ENCODE data around the gene GFOD1. TPM values are rescaled to one million over a fixed set of nuclear protein-coding genes. Genes with fewer than 3 reads are reported as not detected.

Gene GFOD1
- total RNA-seq, 1 experiment from 2014 or later = 0.62 TPM

DNA sequence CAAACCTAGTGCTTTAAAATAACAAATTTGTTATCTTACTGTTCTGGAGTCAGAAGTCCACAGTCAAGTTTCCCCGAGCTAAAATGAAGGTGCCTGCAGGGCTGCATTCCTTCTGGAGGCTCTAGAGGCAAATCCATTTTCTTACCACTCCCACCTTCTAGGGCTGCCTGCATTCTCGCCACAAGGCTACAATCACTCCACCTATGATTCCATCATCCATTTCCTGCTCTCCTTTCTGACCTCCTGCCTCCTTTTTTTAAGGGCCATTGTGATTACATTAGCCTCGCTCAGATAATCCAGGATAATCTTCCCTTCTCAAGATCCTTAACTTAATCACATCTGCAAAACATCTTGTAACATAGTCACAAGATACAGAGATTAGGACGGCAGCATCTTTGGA lies 44.6 kb upstream of the GFOD1 start:
- DNase-seq (ENCODE audit: low read depth, low spot score) (no peak), ATAC-seq (no peak)
- no peak overlapping the region for H3K4me3 ChIP-seq (ENCODE audit: low read depth in 2 of 2, low read length in 2 of 2)
- TF ChIP-seq REST (IDR thresholded peaks at IDR 0.05; ENCODE audit: insufficient read depth in 1 of 2, low read depth in 2 of 2, low read length in 1 of 2) (no peak), TCF7L2 (IDR thresholded peaks at IDR 0.05; ENCODE audit: low read depth, low read length) (no peak), SIN3A (IDR thresholded peaks at IDR 0.05; ENCODE audit: borderline replicate concordance, insufficient read depth, low read depth, low read length) (no peak), POLR2AphosphoS5 (IDR thresholded peaks at IDR 0.05; ENCODE audit: low read depth, low read length) (no peak)
- TF ChIP-seq, protein P1, sequence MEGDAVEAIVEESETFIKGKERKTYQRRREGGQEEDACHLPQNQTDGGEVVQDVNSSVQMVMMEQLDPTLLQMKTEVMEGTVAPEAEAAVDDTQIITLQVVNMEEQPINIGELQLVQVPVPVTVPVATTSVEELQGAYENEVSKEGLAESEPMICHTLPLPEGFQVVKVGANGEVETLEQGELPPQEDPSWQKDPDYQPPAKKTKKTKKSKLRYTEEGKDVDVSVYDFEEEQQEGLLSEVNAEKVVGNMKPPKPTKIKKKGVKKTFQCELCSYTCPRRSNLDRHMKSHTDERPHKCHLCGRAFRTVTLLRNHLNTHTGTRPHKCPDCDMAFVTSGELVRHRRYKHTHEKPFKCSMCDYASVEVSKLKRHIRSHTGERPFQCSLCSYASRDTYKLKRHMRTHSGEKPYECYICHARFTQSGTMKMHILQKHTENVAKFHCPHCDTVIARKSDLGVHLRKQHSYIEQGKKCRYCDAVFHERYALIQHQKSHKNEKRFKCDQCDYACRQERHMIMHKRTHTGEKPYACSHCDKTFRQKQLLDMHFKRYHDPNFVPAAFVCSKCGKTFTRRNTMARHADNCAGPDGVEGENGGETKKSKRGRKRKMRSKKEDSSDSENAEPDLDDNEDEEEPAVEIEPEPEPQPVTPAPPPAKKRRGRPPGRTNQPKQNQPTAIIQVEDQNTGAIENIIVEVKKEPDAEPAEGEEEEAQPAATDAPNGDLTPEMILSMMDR (IDR thresholded peaks at IDR 0.05) = no peak
- in situ Hi-C loops (cut with HindIII; ENCODE audit: low pct_unique_long_range_greater_than_20kb, low sequenced_read_pairs) = no loop called here
- no peaks in the 10 kb centered on the region for H3K36me3 ChIP-seq (ENCODE audit: control insufficient read depth, insufficient read depth, low read length)
- H3K27me3 ChIP-seq (ENCODE audit: control insufficient read depth, insufficient read depth, low read length) = no peaks in the 10 kb centered on the region; the same call in 1 of the 2 replicates
- POLR2A ChIA-PET = no interaction called here
- CTCF ChIA-PET = no interaction called here
- no TSS peak for BruUV-seq (replicated peaks)
- intact Hi-C loops (cut with micrococcal nuclease; ENCODE audit: unreplicated experiment) = no loop called here
- no peaks in the 10 kb centered on the region for H3K9me3 ChIP-seq (ENCODE audit: control insufficient read depth, insufficient read depth, low read depth, low read length)
- no peak overlapping the region for H3K27ac ChIP-seq (ENCODE audit: low read length)
- no peaks in the 10 kb centered on the region for H3K4me1 ChIP-seq (ENCODE audit: control insufficient read depth, insufficient read depth, low read length)

DNA sequence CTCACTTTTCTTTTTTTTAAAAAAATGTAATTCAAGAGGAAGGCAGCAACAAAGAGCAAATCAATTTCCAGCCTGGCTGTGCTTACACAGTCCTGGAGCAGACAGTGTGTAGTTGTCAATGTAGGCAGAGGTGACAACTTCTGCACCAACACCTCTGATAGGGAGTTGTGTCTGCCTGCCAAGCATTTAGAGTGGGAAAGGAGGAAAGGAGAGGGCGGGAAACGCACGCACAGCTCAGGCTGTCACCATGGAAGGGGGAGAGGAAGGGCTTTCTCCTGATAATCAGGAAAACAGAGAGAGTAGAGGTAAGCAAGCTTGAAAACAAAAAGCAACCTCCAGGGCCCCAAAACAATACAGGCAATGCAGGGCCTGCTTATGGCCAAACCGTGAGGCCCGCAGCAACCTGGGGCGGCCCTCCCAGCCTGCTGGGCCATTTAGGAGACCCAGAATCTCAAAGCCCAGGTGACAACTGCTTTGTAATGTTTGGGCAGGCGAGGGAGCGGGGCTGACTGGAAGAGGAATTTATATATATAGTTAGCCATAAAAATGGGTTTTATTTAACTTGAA lies 41.5 kb upstream of the GFOD1 start:
- intact Hi-C loops (cut with micrococcal nuclease; ENCODE audit: unreplicated experiment) (no loop called here), in situ Hi-C loops (cut with HindIII; ENCODE audit: low pct_unique_long_range_greater_than_20kb, low sequenced_read_pairs) (no loop called here)
- H3K9me3 ChIP-seq (ENCODE audit: control insufficient read depth, insufficient read depth, low read depth, low read length) = no peaks in the 10 kb centered on the region
- CTCF ChIA-PET = no interaction called here
- H3K27ac ChIP-seq (ENCODE audit: low read length) = no peak overlapping the region
- no peaks in the 10 kb centered on the region for H3K27me3 ChIP-seq (ENCODE audit: control insufficient read depth, insufficient read depth, low read length)
- no peak for DNase-seq (ENCODE audit: low read depth, low spot score)
- BruUV-seq (replicated peaks) = no TSS peak
- no peaks in the 10 kb centered on the region for H3K4me1 ChIP-seq (ENCODE audit: control insufficient read depth, insufficient read depth, low read length)
- no peaks in the 10 kb centered on the region for H3K36me3 ChIP-seq (ENCODE audit: control insufficient read depth, insufficient read depth, low read length)
- TF ChIP-seq TCF7L2 (IDR thresholded peaks at IDR 0.05; ENCODE audit: low read depth, low read length) (no peak), POLR2AphosphoS5 (IDR thresholded peaks at IDR 0.05; ENCODE audit: low read depth, low read length) (no peak), REST (IDR thresholded peaks at IDR 0.05; ENCODE audit: insufficient read depth in 1 of 2, low read depth in 2 of 2, low read length in 1 of 2) (no peak), SIN3A (IDR thresholded peaks at IDR 0.05; ENCODE audit: borderline replicate concordance, insufficient read depth, low read depth, low read length) (no peak)
- TF ChIP-seq, protein P1 (IDR thresholded peaks at IDR 0.05) = no peak
- POLR2A ChIA-PET = no interaction called here
- H3K4me3 ChIP-seq (ENCODE audit: low read depth in 2 of 2, low read length in 2 of 2) = no peak overlapping the region
- no peak for ATAC-seq

Data from Panc1 (cell line).